ENCODE data around the gene DLST.

The DLST gene

DNA sequence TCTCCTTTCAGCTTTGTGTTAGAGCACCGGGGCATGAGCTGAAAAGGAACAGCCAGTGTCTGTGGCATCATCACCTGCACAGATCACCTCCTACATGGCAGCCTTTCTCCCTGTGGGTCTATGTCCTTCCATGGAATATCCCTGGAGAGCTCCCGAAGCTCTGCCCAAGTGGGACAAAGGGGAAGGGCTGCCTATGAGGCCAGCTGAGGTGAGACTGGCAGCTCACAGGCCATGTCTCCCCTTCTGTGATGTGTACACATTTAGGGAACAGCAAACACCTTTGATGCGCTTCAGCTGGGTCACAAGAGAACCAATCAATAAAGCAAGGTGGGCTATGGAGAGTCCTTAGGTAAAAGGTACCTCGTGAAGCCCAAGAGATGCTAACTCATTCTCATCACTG is 9.9 kb upstream of the DLST start:
- Histone ChIP-seq H3K9me3 (ENCODE audit: control insufficient read depth, low read length) (no peaks in the 10 kb centered on the region), H3K36me3 (ENCODE audit: control insufficient read depth, insufficient read depth, low read length) (no peaks in the 10 kb centered on the region), H3K79me2 (no peaks in the 10 kb centered on the region), H3K4me2 (ENCODE audit: low read length) (no peak overlapping the region), H3K9ac (no peak overlapping the region), H3K4me3 (ENCODE audit: low read depth, low read length) (no peak overlapping the region), H3K27ac (no peak overlapping the region), H3K4me1 (no peaks in the 10 kb centered on the region), H2AFZ (no peak overlapping the region), H3K27me3 (ENCODE audit: control insufficient read depth, insufficient read depth, low read length) (no peaks in the 10 kb centered on the region)
- TF ChIP-seq, protein P1, sequence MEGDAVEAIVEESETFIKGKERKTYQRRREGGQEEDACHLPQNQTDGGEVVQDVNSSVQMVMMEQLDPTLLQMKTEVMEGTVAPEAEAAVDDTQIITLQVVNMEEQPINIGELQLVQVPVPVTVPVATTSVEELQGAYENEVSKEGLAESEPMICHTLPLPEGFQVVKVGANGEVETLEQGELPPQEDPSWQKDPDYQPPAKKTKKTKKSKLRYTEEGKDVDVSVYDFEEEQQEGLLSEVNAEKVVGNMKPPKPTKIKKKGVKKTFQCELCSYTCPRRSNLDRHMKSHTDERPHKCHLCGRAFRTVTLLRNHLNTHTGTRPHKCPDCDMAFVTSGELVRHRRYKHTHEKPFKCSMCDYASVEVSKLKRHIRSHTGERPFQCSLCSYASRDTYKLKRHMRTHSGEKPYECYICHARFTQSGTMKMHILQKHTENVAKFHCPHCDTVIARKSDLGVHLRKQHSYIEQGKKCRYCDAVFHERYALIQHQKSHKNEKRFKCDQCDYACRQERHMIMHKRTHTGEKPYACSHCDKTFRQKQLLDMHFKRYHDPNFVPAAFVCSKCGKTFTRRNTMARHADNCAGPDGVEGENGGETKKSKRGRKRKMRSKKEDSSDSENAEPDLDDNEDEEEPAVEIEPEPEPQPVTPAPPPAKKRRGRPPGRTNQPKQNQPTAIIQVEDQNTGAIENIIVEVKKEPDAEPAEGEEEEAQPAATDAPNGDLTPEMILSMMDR (IDR thresholded peaks at IDR 0.05) = no peak

DNA sequence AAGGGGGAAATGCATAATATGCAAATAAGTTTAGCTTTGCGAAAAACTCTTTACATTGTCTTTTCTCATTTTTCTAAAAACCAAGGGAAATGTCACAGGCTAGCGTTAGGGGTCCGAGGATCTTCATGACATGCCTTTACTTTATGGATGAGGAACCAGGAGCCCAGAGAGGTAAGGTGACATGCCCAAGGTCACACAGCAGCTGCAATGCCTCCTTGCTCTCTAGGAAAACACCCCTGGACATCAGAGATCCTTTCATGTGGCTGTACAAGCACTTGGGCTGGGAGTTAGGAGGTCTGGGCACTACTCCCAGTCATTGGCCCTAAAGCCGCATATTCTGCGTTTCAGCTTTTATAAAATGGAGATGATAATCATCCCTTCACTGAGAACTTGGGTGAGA is 6.5 kb upstream of the DLST start:
- Histone ChIP-seq H2AFZ (no peak overlapping the region), H3K27me3 (ENCODE audit: control insufficient read depth, insufficient read depth, low read length) (no peaks in the 10 kb centered on the region)
- TF ChIP-seq, protein P1 (IDR thresholded peaks at IDR 0.05) = no peak

DNA sequence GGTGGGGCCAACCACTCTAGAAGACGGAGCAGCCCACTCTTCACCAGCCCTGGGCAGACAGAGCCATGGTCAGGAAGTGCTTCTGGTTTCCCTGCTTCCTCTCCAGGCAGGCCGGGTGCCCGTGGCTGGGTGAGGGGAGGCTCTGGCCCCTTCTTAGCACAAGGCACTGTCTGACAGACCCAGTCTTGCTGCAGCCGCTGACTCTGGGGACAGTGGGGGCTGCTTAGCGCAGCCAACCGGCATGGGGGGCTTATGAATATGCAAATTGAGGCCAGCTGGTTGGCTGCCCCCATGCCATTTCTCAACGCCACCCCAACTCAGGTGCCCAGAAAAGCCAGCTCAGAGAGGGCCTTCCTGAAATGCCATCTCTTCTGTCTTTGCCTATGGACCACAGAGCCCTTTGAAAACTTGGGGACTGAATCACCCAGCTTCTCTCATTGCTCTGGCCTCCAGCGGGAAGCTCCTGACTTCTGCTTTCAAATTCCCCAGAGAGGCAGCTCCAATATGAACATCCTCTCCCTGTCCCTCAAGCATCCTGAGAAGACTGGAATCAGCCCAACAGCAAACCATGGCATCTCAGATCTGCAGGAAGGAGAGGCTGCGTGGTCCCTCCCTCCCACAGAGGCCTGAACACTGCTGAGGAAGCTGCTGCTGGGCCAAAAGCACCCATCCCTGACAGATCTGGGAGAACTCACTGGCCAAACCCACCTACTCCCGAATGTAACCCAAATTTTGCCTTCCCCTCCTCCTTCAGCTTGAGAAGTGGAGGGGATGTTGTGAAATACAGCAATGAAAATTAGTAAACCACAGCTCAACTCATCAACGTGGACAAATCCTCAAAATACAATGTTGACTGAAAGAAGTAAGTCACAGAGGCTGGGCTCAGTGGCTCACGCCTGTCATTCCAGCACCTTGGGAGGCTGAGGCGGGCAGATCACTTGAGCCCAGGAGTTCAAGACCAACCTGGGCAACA is 5.5 kb upstream of the DLST start, which contains the start of gene PROX2:
Gene PROX2 (minus strand): TSS at position 205 of the 973 bp plus-strand sequence. CDS start 12,311 bp downstream, outside the sequence.
- H3K4me1 ChIP-seq = peaks cover 3% of the 10 kb centered on the region
- H3K27ac ChIP-seq = no peak within 1 kb of the TSS
- H2AFZ ChIP-seq = peak within 1 kb of the TSS; percentile 22
- no peak within 1 kb of the TSS for H3K9ac ChIP-seq
- H3K79me2 ChIP-seq = no peaks in the 10 kb centered on the region
- H3K36me3 ChIP-seq (ENCODE audit: control insufficient read depth, insufficient read depth, low read length) = no peaks in the 10 kb centered on the region
- H3K27me3 ChIP-seq (ENCODE audit: control insufficient read depth, insufficient read depth, low read length) = no peaks in the 10 kb centered on the region
- no peak within 1 kb of the TSS for H3K4me2 ChIP-seq (ENCODE audit: low read length)
- TF ChIP-seq, protein P1 (IDR thresholded peaks at IDR 0.05) = no peak
- H3K4me3 ChIP-seq (ENCODE audit: low read depth, low read length) = no peak within 1 kb of the TSS
- no peaks in the 10 kb centered on the region for H3K9me3 ChIP-seq (ENCODE audit: control insufficient read depth, low read length)

More for the DNA sequence above, 6.5 kb upstream of the DLST start:
- no peak overlapping the region for H3K4me2 ChIP-seq (ENCODE audit: low read length)
- H3K79me2 ChIP-seq = no peaks in the 10 kb centered on the region
- H3K4me3 ChIP-seq (ENCODE audit: low read depth, low read length) = no peak overlapping the region
- no peaks in the 10 kb centered on the region for H3K9me3 ChIP-seq (ENCODE audit: control insufficient read depth, low read length)
- no peaks in the 10 kb centered on the region for H3K4me1 ChIP-seq
- H3K36me3 ChIP-seq (ENCODE audit: control insufficient read depth, insufficient read depth, low read length) = no peaks in the 10 kb centered on the region
- no peak overlapping the region for H3K27ac ChIP-seq
- no peak overlapping the region for H3K9ac ChIP-seq

DNA sequence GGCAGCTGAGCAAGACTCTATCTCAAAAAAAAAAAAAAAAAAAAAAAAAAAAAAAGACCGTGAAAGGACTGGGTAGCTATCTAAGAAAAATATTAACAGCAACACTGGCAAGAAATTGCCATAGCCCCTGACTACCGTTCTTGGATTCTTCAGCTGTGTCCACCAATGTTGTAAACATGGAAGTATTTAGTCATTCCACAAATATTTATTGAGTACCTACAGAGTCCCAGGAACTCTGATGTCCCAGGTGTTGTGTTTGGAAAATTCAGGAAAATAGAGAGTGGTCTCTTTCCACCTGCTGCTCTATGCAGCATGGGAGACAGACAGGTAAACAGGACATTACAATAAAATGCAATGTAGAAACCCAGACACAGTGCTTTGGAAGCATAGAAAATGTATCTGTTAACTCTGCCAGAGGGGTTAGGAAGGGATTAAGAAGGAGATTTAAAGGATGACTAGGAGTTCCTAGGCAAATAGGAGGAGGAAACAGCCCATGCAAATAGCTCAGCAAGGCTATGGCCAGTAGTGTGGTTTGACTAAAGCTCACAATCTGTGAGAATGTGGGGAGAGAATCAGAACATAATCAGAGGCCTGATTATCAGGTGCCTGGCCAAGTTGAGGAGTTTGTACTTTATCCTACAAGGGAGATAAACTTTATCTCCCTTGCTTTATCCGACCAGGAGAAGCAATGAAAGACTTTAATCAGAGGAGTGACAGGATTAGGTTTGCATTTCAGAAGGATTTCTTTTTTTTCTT is 2.1 kb upstream of the DLST start:
- Histone ChIP-seq H3K27me3 (ENCODE audit: control insufficient read depth, insufficient read depth, low read length) (no peaks in the 10 kb centered on the region), H3K27ac (no peak overlapping the region), H3K9ac (no peak overlapping the region), H3K4me3 (ENCODE audit: low read depth, low read length) (no peak overlapping the region), H3K36me3 (ENCODE audit: control insufficient read depth, insufficient read depth, low read length) (no peaks in the 10 kb centered on the region), H2AFZ (no peak overlapping the region), H3K79me2 (peaks cover 18% of the 10 kb centered on the region), H3K9me3 (ENCODE audit: control insufficient read depth, low read length) (no peaks in the 10 kb centered on the region), H3K4me1 (peaks cover 16% of the 10 kb centered on the region), H3K4me2 (ENCODE audit: low read length) (no peak overlapping the region)
- TF ChIP-seq, protein P1 (IDR thresholded peaks at IDR 0.05) = no peak

Measured in parathyroid adenoma (tissue), 2 donors.